ENCODE data around the gene SLC38A10. TPM values are rescaled to one million over a fixed set of nuclear protein-coding genes. Genes with fewer than 3 reads are reported as not detected.

Gene SLC38A10
- 10 to 100 TPM; 48.3 to 49.5 TPM for total RNA-seq

- POLR2A ChIA-PET: interaction anchor here (0.6 to 1.5 kb wide), 7 partner anchors 8 to 224 kb away, joined by 3 to 12 read pairs (median 3); partner anchors contain the start of genes BAHCC1, NDUFAF8 and TEPSIN
- CTCF ChIA-PET: interaction anchor here (0.7 to 2.1 kb wide), 6 partner anchors 11 to 282 kb away, joined by 3 to 8 read pairs (median 4); partner anchors contain the start of genes NDUFAF8 and TEPSIN
Observed at GRCh38 chr17:81295031-81295675, at the start of gene SLC38A10. TSS of gene SLC38A10 (minus strand) at chr17:81295307. CDS start at chr17:81294921, 386 bp downstream.

- ChIA-PET POLR2A (no interaction called here), CTCF (interaction anchor here (0.9 kb wide), 1 partner anchor 52 kb away, joined by 4 read pairs; the partner anchor contains the start of gene BAHCC1)
Observed at GRCh38 chr17:81342269-81343070, 47.4 kb upstream of the SLC38A10 start.

GRCh38 chr17:81341516-81342268 is 46.6 kb upstream of the SLC38A10 start:
- CTCF ChIA-PET: interaction anchor here (0.9 kb wide), 1 partner anchor 53 kb away, joined by 4 read pairs; the partner anchor contains the start of gene BAHCC1
- POLR2A ChIA-PET: interaction anchor here (0.8 kb wide), 1 partner anchor 22 kb away, joined by 3 read pairs; no protein-coding TSS in a partner anchor

- POLR2A ChIA-PET: interaction anchor here (0.8 kb wide), 1 partner anchor 21 kb away, joined by 3 read pairs; no protein-coding TSS in a partner anchor
- CTCF ChIA-PET: interaction anchor here (0.7 to 0.9 kb wide), 2 partner anchors 30 to 54 kb away, joined by 3 to 4 read pairs; partner anchors contain the start of gene BAHCC1
Observed at GRCh38 chr17:81340607-81341515, 45.8 kb upstream of the SLC38A10 start.

GRCh38 chr17:81339534-81340296 is 44.6 kb upstream of the SLC38A10 start:
- CTCF ChIA-PET: interaction anchor here (0.7 kb wide), 1 partner anchor 29 kb away, joined by 3 read pairs; no protein-coding TSS in a partner anchor
- POLR2A ChIA-PET: no interaction called here

GRCh38 chr17:81339191-81339533 is 44.1 kb upstream of the SLC38A10 start:
- CTCF ChIA-PET: no interaction called here
- POLR2A ChIA-PET: no interaction called here

- ChIA-PET CTCF (no interaction called here), POLR2A (no interaction called here)
Observed at GRCh38 chr17:81338274-81339190, 43.4 kb upstream of the SLC38A10 start.

- ChIA-PET POLR2A (interaction anchor here (0.6 kb wide), 1 partner anchor 18 kb away, joined by 4 read pairs; no protein-coding TSS in a partner anchor), CTCF (no interaction called here)
Observed at GRCh38 chr17:81337476-81337879, 42.4 kb upstream of the SLC38A10 start.

- ChIA-PET CTCF (no interaction called here), POLR2A (no interaction called here)
Observed at GRCh38 chr17:81336930-81337325, 41.8 kb upstream of the SLC38A10 start.

GRCh38 chr17:81336296-81336929 is 41.3 kb upstream of the SLC38A10 start:
- CTCF ChIA-PET: no interaction called here

GRCh38 chr17:81335773-81336157 is 40.7 kb upstream of the SLC38A10 start:
- POLR2A ChIA-PET: no interaction called here
- CTCF ChIA-PET: no interaction called here

More at GRCh38 chr17:81336296-81336929, 41.3 kb upstream of the SLC38A10 start:
- POLR2A ChIA-PET: no interaction called here

GRCh38 chr17:81334987-81335772 is 40.1 kb upstream of the SLC38A10 start:
- ChIA-PET CTCF (interaction anchor here (0.8 kb wide), 1 partner anchor 51 kb away, joined by 3 read pairs; no protein-coding TSS in a partner anchor), POLR2A (no interaction called here)

- ChIA-PET POLR2A (no interaction called here), CTCF (interaction anchor here (0.8 kb wide), 1 partner anchor 51 kb away, joined by 3 read pairs; no protein-coding TSS in a partner anchor)
Observed at GRCh38 chr17:81334391-81334901, 39.3 kb upstream of the SLC38A10 start.

- POLR2A ChIA-PET: no interaction called here
- CTCF ChIA-PET: no interaction called here
Observed at GRCh38 chr17:81333616-81334368, 38.7 kb upstream of the SLC38A10 start.

Data from activated CD8-positive, alpha-beta memory T cell treated with anti-CD3 and anti-CD28 coated beads for 36 hours (primary cell).